H1 (cell line): ENCODE data around the gene BRCC3. TPM values are rescaled to one million over a fixed set of nuclear protein-coding genes. Genes with fewer than 3 reads are reported as not detected.
A peak's percentile ranks its signal among the peaks of the same experiment; 100 is the strongest.

Experiments
- CTCF ChIA-PET: fragments of 300-600 bp; sonication (Branson Sonifier 250); formaldehyde crosslinking; loops from one replicate; lab custom pipeline; 2021; ENCODE audit not compliant: partially characterized antibody; lab: Charles Lee
- POLR2A ChIA-PET: fragments of 300-600 bp; sonication (Branson Sonifier 250); formaldehyde crosslinking; loops from one replicate; lab custom pipeline; 2021; ENCODE audit warnings: inconsistent platforms; ENCODE audit not compliant: partially characterized antibody; lab: Charles Lee
- DNase-seq, 2 experiments: peaks; one replicate each; pipeline versions ENCODE4 v3.0.0 to v3.0.0-alpha.2; 2010 to 2022; ENCODE audit warnings: low spot score in 2 of 2, low read depth in 1 of 2, mixed read lengths in 1 of 2
- FAIRE-seq: peaks from 2 replicates; lab custom pipeline; 2011; peaks lifted over from hg19 to GRCh38; lab: Jason Lieb, UNC
- H2AFZ ChIP-seq: 2 replicates; pipeline ENCODE4 v1.8.1; 2012; ENCODE audit warnings: low read length, inconsistent platforms
- H2AK5ac ChIP-seq: 2 replicates; pipeline ENCODE4 v1.6.1; 2013; ENCODE audit warnings: low read depth, low read length
- H2BK120ac ChIP-seq: replicated peaks from 2 replicates; pipeline ENCODE3; 2013; ENCODE audit warnings: low read depth, low read length, inconsistent platforms
- H2BK12ac ChIP-seq: 2 replicates; pipeline ENCODE4 v1.6.1; 2013; ENCODE audit warnings: low read depth, low read length
- H2BK15ac ChIP-seq: 2 replicates; pipeline ENCODE4 v1.6.1; 2013; ENCODE audit warnings: low read length
- H2BK20ac ChIP-seq: 2 replicates; pipeline ENCODE4 v1.6.1; 2013; ENCODE audit warnings: low read length
- H2BK5ac ChIP-seq: 2 replicates; pipeline ENCODE4 v1.6.1; 2013; ENCODE audit warnings: low read depth, low read length
- H3K14ac ChIP-seq: 2 replicates; pipeline ENCODE4 v1.6.1; 2013; ENCODE audit warnings: inconsistent platforms; ENCODE audit not compliant: insufficient read length
- H3K18ac ChIP-seq: 2 replicates; pipeline ENCODE4 v1.6.1; 2013; ENCODE audit warnings: low read length; ENCODE audit errors: extremely low read depth
- H3K23ac ChIP-seq: 2 replicates; pipeline ENCODE4 v1.6.1; 2013; ENCODE audit warnings: inconsistent platforms; ENCODE audit not compliant: insufficient read length
- H3K23me2 ChIP-seq: 2 replicates; pipeline ENCODE4 v1.6.1; 2013; ENCODE audit warnings: low read depth, low read length
- H3K27ac ChIP-seq: 2 replicates; pipeline ENCODE4 v1.6.1; 2011; ENCODE audit warnings: low read depth, low read length, inconsistent platforms
- H3K27me3 ChIP-seq, 4 experiments: replicated peaks in 1 of 4; 1 replicate in 1 of 4; 2 replicates in 3 of 4; pipeline versions ENCODE4 v1.6.1 to v1.8.1; 2011 to 2013; ENCODE audit warnings: low read length in 3 of 4, mild to moderate bottlenecking in 3 of 4, inconsistent platforms in 2 of 4, mixed read lengths in 2 of 4, moderate library complexity in 1 of 4; ENCODE audit not compliant: control insufficient read depth in 3 of 4, insufficient read depth in 3 of 4; ENCODE audit errors: extremely low read depth in 1 of 4
- H3K36me3 ChIP-seq, 4 experiments: 2 replicates each; pipeline versions ENCODE4 v1.6.1 to v1.8.1; 2011 to 2013; ENCODE audit warnings: mild to moderate bottlenecking in 4 of 4, low read length in 3 of 4, moderate library complexity in 2 of 4, control low read depth in 1 of 4, inconsistent platforms in 1 of 4; ENCODE audit not compliant: insufficient read depth in 4 of 4, control insufficient read depth in 2 of 4
- H3K4ac ChIP-seq: replicated peaks from 2 replicates; pipeline ENCODE3; 2013; ENCODE audit warnings: low read length, low read depth, mixed read lengths, inconsistent platforms; ENCODE audit not compliant: insufficient read length
- H3K4me1 ChIP-seq, 4 experiments: replicated peaks in 1 of 4; 1 replicate in 1 of 4; 2 replicates in 3 of 4; pipeline versions ENCODE4 v1.6.1 to v1.8.1; 2011 to 2013; ENCODE audit warnings: low read length in 3 of 4, inconsistent platforms in 2 of 4, mixed read lengths in 1 of 4; ENCODE audit not compliant: insufficient read depth in 4 of 4, control insufficient read depth in 3 of 4
- H3K4me2 ChIP-seq, 2 experiments: 2 replicates each; pipeline versions ENCODE4 v1.6.1 to v1.8.1; 2011 to 2013; ENCODE audit warnings: low read depth in 2 of 2, low read length in 2 of 2, control low read depth in 1 of 2, inconsistent platforms in 1 of 2, mild to moderate bottlenecking in 1 of 2; ENCODE audit not compliant: insufficient read depth in 1 of 2
- H3K4me3 ChIP-seq, 4 experiments: fragments of 200-600, 300-600 bp in 1 of 4; sonication (generic), shearing (Covaris generic), sonication (Bioruptor Twin) in 1 of 4; 2 replicates each; pipeline versions ENCODE4 v1.5.1 to v1.8.1; 2011 to 2016; ENCODE audit warnings: low read length in 4 of 4, low read depth in 3 of 4, control low read depth in 2 of 4, inconsistent platforms in 2 of 4, mild to moderate bottlenecking in 2 of 4, mixed read lengths in 1 of 4, moderate library complexity in 1 of 4; ENCODE audit not compliant: insufficient read depth in 2 of 4; ENCODE audit errors: extremely low read depth in 1 of 4
- H3K56ac ChIP-seq: replicated peaks from 2 replicates; pipeline ENCODE3; 2013; ENCODE audit warnings: low read depth, mild to moderate bottlenecking, mixed read lengths, low read length, inconsistent platforms; ENCODE audit not compliant: insufficient read length
- H3K79me1 ChIP-seq: 2 replicates; pipeline ENCODE4 v1.6.1; 2013; ENCODE audit warnings: low read depth, low read length, control low read depth
- H3K79me2 ChIP-seq, 2 experiments: 2 replicates each; pipeline versions ENCODE4 v1.6.1 to v1.8.1; 2012 to 2013; ENCODE audit warnings: low read length in 2 of 2, mild to moderate bottlenecking in 2 of 2, inconsistent platforms in 1 of 2; ENCODE audit not compliant: insufficient read depth in 2 of 2, control insufficient read depth in 1 of 2
- H3K9ac ChIP-seq, 4 experiments: replicated peaks in 1 of 4; 1 replicate in 1 of 4; 2 replicates in 3 of 4; pipeline versions ENCODE4 v1.6.1 to v1.8.1; 2011 to 2013; ENCODE audit warnings: low read depth in 3 of 4, low read length in 3 of 4, control low read depth in 2 of 4, mild to moderate bottlenecking in 2 of 4, moderate library complexity in 2 of 4, inconsistent platforms in 1 of 4; ENCODE audit errors: extremely low read depth in 1 of 4
- H3K9me3 ChIP-seq, 2 experiments: 2 replicates each; pipeline versions ENCODE4 v1.6.1 to v1.8.1; 2012 to 2013; ENCODE audit warnings: mild to moderate bottlenecking in 2 of 2, moderate library complexity in 2 of 2, control low read depth in 1 of 2, inconsistent platforms in 1 of 2, low read depth in 1 of 2, low read length in 1 of 2, mixed read lengths in 1 of 2; ENCODE audit not compliant: insufficient read depth in 2 of 2
- H4K20me1 ChIP-seq, 2 experiments: replicated peaks in 1 of 2; 2 replicates each; pipeline versions ENCODE3 to v1.8.1; 2011 to 2013; ENCODE audit warnings: inconsistent platforms in 2 of 2, low read length in 2 of 2, mild to moderate bottlenecking in 1 of 2; ENCODE audit not compliant: insufficient read depth in 2 of 2, control insufficient read depth in 1 of 2
- H4K5ac ChIP-seq: 2 replicates; pipeline ENCODE4 v1.6.1; 2013; ENCODE audit warnings: low read length, low read depth, mixed read lengths, inconsistent platforms; ENCODE audit not compliant: insufficient read length
- H4K8ac ChIP-seq: 2 replicates; pipeline ENCODE4 v1.8.0; 2013; ENCODE audit warnings: mild to moderate bottlenecking, moderate library complexity, low read length, inconsistent platforms; ENCODE audit not compliant: insufficient read depth; ENCODE audit errors: extremely low read depth
- H4K91ac ChIP-seq: replicated peaks from 2 replicates; pipeline ENCODE3; 2013; ENCODE audit warnings: low read length, mixed read lengths, inconsistent platforms; ENCODE audit not compliant: insufficient read length
- BRCA1 ChIP-seq: IDR thresholded peaks from 2 replicates; pipeline ENCODE4 v1.6.1; 2012; ENCODE audit warnings: low read depth, low read length, improper control_type of control experiment
- CEBPB ChIP-seq: IDR thresholded peaks from 2 replicates; pipeline ENCODE4 v1.6.1; 2012; ENCODE audit warnings: low read depth, low read length
- CTCF ChIP-seq, 3 experiments: IDR thresholded peaks; 1 replicate in 2 of 3; 2 replicates in 1 of 3; pipeline versions ENCODE4 v1.5.1 to v1.6.1; 2011; ENCODE audit warnings: low read length in 3 of 3, mild to moderate bottlenecking in 3 of 3, inconsistent platforms in 2 of 3, low read depth in 1 of 3, moderate library complexity in 1 of 3; ENCODE audit not compliant: insufficient read depth in 1 of 3; ENCODE audit errors: control extremely low read depth in 1 of 3
- EZH2 ChIP-seq: fragments of 200-600 bp; sonication (generic); IDR thresholded peaks from 2 replicates; pipeline ENCODE4 v1.7.1; 2012; ENCODE audit warnings: low read depth, mild to moderate bottlenecking, moderate library complexity, low read length, inconsistent platforms; ENCODE audit not compliant: severe bottlenecking
- KDM1A ChIP-seq: fragments of 200-600, 300-600 bp; sonication (generic); IDR thresholded peaks from 2 replicates; pipeline ENCODE4 v1.7.1; 2016; ENCODE audit warnings: mild to moderate bottlenecking, low read length, borderline replicate concordance
- NRF1 ChIP-seq: IDR thresholded peaks from 2 replicates; pipeline ENCODE4 v1.6.1; 2011; ENCODE audit warnings: mild to moderate bottlenecking, low read depth, low read length, improper control_type of control experiment
- PHF8 ChIP-seq: fragments of 200-600 bp; sonication (generic); conservative IDR thresholded peaks from 2 replicates; pipeline ENCODE4 v1.7.1; 2012; ENCODE audit warnings: low read depth, mild to moderate bottlenecking, inconsistent platforms, low read length, moderate library complexity
- RAD21 ChIP-seq, 2 experiments: IDR thresholded peaks in 1 of 2; conservative IDR thresholded peaks in 1 of 2; 2 replicates each; pipeline ENCODE4 v1.6.1; 2011; ENCODE audit warnings: low read depth in 2 of 2, low read length in 2 of 2, improper control_type of control experiment in 1 of 2, inconsistent platforms in 1 of 2, mild to moderate bottlenecking in 1 of 2, moderate library complexity in 1 of 2
- SIN3A ChIP-seq, 2 experiments: IDR thresholded peaks in 1 of 2; conservative IDR thresholded peaks in 1 of 2; 2 replicates each; pipeline ENCODE4 v1.6.1; 2011 to 2012; ENCODE audit warnings: low read length in 2 of 2, improper control_type of control experiment in 1 of 2, low read depth in 1 of 2, mild to moderate bottlenecking in 1 of 2
- SIX5 ChIP-seq: IDR thresholded peaks from 2 replicates; pipeline ENCODE4 v1.6.1; 2011; ENCODE audit warnings: mild to moderate bottlenecking, low read depth, low read length
- WGBS, 2 experiments: shearing (Covaris generic) in 1 of 2; methylation state at CpG; one replicate each; pipeline versions ENCODE4 v1.1.6 to v1.1.7; 2013 to 2015; ENCODE audit warnings: low lambda C conversion rate in 2 of 2, mixed read lengths in 2 of 2, inconsistent platforms in 1 of 2, low coverage in 1 of 2, missing lambda C conversion rate in 1 of 2; ENCODE audit not compliant: insufficient replicate concordance in 2 of 2, insufficient coverage in 1 of 2, insufficient read length in 1 of 2; ENCODE audit errors: extremely low coverage in 1 of 2, missing lambda C conversion rate in 1 of 2; 5-methylcytosine and 5-hydroxymethylcytosine counted together
- polyA plus RNA-seq, 7 experiments: library from polyadenylated mRNA; depleted of rRNA in 3 of 7; stranded (reverse) in 5 of 7; unstranded in 2 of 7; fragments of >200 nt in 5 of 7; fragments of 200-250 nt in 2 of 7; gene quantifications; 1 replicate in 5 of 7; 2 replicates in 1 of 7; 4 replicates in 1 of 7; pipeline versions ENCODE4 v1.2.1 to v1.2.3, GENCODE V29; 2011 to 2013; ENCODE audit warnings: missing spikeins in 2 of 7, mixed read lengths in 2 of 7
- total RNA-seq: library from RNA; stranded (reverse); fragmentation: NEBNext Ultra II Directional; extraction: Animal tissue kit (Norgen Biotek cat#: 25700); gene quantifications from 2 replicates; pipeline ENCODE4 v1.2.1, GENCODE V29; 2021

BRCC3 gene
- total and polyA plus RNA-seq, 2 of the 8 experiments (the other 6 are each of a cell fraction or from before 2014, with no cell fraction given), result 13.1 to 23.2 TPM

- Histone ChIP-seq H2AK5ac (no peak overlapping the region), H3K23ac (no peak overlapping the region), H2AFZ (no peak overlapping the region), H4K20me1 (no peaks in the 10 kb centered on the region), H3K36me3 (peaks cover 0 to 5% (median 0%) of the 10 kb centered on the region in 4 experiments; a peak in 3 of 8 replicates), H2BK120ac (no peak overlapping the region), H2BK20ac (no peak overlapping the region), H3K4me3 (no peak overlapping the region), H3K79me2 (no peaks in the 10 kb centered on the region), H3K18ac (no peak overlapping the region), H3K4me1 (no peaks in the 10 kb centered on the region), H2BK15ac (no peak overlapping the region), H3K27me3 (no peaks in the 10 kb centered on the region), H2BK12ac (no peak overlapping the region), H3K56ac (no peak overlapping the region), H3K23me2 (no peaks in the 10 kb centered on the region), H3K9me3 (no peaks in the 10 kb centered on the region), H4K91ac (no peak overlapping the region), H3K79me1 (no peaks in the 10 kb centered on the region), H2BK5ac (no peak overlapping the region), H4K8ac (no peak overlapping the region), H3K27ac (no peak overlapping the region), H4K5ac (no peak overlapping the region), H3K14ac (no peak overlapping the region), H3K4ac (no peak overlapping the region), H3K4me2 (no peak overlapping the region), H3K9ac (no peak overlapping the region)
- 65% methylated on average over 4 of the region's 4 CpGs; no CpG with 5 or more reads in 1 of the 2 experiments for WGBS, 2 experiments
- CTCF ChIA-PET, result interaction anchor here (0.9 to 2.6 kb wide), 14 partner anchors 9 to 185 kb away, joined by 3 to 16 read pairs (median 4); no protein-coding TSS in a partner anchor
- DNase-seq, result no peak
- POLR2A ChIA-PET, result no interaction called here
- FAIRE-seq, result no peak
- TF ChIP-seq BRCA1 (no peak), SIX5 (no peak), EZH2 (no peak), CEBPB (no peak), NRF1 (no peak), SIN3A (conservative IDR thresholded peaks at IDR 0.05 in 1 of 2, IDR thresholded peaks at IDR 0.05 in 1 of 2; ENCODE audit: low read depth in 1 of 2, low read length in 2 of 2) (no peak), RAD21 (IDR thresholded peaks at IDR 0.05 in 1 of 2, conservative IDR thresholded peaks at IDR 0.05 in 1 of 2; ENCODE audit: low read depth in 2 of 2, low read length in 2 of 2) (peak; percentile 23 to 26; a peak in 2 of 4 replicates), CTCF (IDR thresholded peaks at IDR 0.05; ENCODE audit: control extremely low read depth in 1 of 3, insufficient read depth in 1 of 3, low read depth in 1 of 3, low read length in 3 of 3) (peak in 2 of 3 experiments; percentile 32 to 57; a peak in 3 of 4 replicates), PHF8 (no peak), KDM1A (no peak)
Observed at GRCh38 chrX:155094468-155095061, 23.3 kb downstream of the BRCC3 start.
